HG03135 (cell line): ENCODE data around the gene A1BG.
"Not testable (repeated sequence)": the region's sequence is repeated elsewhere in the genome, so short reads cannot be mapped to it uniquely, and the experiment has no call there.

Experiments used
- ATAC-seq: cut with Tn5 transposase; IDR thresholded peaks from one replicate; pipeline ENCODE4 v1.9.1; 2021; ENCODE audit warnings: mild to moderate bottlenecking, moderate library complexity; ENCODE audit not compliant: unreplicated experiment

Gene A1BG

DNA sequence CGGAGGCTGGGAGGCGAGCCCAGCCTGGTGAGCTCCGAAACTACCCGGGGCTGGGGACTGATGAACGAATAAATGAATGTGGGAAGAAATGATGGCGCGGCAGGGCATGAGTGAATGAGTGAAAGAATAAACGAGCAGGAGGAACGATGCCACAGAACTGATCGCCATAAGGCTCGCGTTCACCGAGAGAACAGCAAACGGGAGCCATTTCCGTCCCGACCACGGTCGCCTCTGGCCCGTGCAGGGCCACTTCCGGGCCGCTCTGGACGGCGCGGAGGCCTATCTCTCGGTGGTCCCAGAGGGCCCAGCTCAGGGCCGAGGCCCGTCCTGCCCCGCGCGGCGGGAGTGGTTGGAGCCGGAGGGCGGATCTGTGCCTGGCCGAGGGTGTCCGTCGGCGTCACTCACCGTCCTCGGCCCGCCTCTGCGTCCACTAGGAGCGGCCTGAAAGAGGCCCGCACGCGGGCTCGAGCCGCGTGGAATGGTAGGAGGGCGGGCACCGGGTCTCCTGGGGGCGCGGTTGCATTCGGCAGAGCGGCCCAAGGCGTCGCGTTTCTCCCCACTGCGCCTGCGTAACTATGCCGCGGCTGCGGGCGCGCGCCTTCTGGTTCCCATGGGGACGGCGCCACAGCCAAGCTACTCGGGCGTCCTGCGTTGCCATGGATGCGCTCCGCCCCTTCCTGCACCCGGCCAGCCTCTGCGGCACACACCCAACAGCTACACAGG lies 9.1 kb upstream of the A1BG start, which contains the start of gene ZNF497:
Gene ZNF497 (minus strand): TSS at position 480 of the 723 bp plus-strand sequence. CDS start 5,116 bp downstream, outside the sequence.
- ATAC-seq: peak; percentile 80

DNA sequence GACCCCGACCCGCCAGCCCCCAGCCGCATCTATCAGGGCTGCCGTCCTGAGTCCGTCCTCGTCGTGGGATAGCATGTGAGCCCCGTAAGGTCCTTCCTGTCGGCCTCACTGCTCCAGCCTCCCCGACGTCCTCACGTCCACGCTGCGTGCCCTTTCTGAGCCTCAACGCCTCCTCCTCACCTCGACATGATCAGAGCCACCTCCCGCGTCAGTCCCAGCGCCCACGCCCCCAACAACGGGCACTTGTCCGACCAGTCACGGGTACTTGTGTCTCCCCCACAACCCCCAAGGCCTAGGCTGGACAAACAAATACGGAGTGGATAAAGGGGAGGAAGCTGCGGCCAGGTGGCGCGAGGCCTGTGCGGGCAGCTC lies 8.6 kb upstream of the A1BG start:
- ATAC-seq: peak; percentile 12

DNA sequence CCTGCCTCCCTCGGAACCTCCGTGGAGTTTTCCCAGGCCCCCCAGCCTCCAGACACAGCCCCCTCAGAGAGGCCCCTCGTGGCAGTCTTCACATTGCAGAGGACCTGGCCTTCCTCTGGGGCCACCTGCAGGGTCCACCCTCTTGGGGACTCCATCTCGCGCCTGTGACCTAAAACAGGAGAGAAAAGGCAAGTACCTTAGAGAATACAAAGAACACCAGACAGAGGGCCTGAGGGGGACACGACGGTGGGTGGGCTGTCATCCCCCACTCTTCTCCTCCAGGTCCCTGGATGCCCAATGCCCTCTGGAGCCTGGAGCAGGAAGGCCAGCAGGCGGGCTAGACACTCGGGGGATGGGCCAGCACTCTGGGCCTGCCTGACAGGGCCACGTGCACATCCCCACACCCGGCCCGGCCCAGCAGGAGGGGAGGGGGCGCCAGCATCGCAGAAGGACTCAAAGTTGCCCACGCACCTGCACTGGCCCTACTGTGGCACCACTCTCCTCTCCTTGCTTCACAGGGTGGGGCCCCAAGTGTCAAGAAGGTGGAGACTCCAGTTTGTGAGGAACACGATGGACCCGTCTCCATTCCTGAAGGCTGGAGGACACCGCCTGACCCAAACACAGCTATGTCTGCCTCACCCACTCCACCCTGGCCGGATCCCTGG lies 4.3 kb upstream of the A1BG start:
- ATAC-seq: no peak

GRCh38 chr19:58356766-58357480 lies 3.6 kb upstream of the A1BG start:
- no peak for ATAC-seq

GRCh38 chr19:58355908-58356765 lies 2.8 kb upstream of the A1BG start:
- no peak for ATAC-seq

DNA sequence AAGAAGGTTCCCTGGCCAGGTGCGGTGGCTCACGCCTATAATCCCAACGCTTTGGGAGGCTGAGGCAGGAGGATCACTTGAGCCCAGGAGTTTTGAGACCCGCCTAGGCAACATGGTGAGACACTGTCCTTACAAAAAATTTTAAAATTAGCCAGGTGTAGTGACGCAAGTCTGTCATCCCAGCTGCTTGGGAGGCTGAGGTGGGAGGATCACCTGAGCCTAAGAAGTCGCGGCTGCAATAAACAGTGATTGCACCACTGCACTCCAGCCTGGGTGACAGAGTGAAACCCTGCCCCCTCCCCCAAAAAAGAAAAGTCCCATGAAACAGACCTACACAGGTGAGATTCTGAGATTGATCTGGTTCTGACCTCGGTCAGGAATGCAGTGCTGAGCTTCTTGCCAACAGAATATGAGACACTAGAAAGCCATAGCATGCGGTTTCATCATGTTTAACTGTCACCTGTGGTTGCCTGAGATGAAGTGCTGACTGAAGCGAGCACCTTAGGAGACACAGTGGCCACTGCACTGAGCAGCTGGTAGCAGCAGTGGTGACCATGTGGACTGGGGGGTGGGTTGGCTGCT lies 2.0 kb upstream of the A1BG start:
- ATAC-seq: no peak

DNA sequence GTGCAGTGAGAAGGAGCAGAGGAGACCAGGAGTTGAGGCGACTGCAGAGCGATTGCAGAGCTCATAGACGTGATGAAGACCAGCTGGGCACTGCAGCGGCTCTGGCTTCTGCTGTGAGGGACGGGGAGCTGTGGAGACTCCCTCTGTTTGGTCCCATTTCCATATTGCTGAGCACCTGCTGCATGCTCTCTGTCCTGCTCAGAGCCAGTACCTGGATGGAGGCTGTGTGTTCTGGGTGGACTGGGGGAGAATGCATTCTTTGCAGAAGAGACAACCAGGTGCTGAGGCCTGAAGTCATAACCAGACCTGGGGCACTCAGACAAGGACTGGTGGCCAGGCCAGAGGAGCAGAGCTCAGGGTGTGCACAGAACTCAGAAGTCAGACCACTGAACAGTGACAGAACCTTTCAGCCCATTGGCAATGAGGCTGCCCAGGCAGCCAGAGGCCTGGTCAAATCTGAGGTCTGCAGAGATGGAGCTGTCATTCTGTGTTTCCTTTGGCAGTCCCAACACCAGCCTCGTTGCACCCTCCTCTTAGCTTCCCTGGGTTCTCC lies 1.3 kb upstream of the A1BG start:
- ATAC-seq: no peak

- no peak for ATAC-seq
Observed at GRCh38 chr19:58353717-58354477, 605 bp upstream of the A1BG start.

DNA sequence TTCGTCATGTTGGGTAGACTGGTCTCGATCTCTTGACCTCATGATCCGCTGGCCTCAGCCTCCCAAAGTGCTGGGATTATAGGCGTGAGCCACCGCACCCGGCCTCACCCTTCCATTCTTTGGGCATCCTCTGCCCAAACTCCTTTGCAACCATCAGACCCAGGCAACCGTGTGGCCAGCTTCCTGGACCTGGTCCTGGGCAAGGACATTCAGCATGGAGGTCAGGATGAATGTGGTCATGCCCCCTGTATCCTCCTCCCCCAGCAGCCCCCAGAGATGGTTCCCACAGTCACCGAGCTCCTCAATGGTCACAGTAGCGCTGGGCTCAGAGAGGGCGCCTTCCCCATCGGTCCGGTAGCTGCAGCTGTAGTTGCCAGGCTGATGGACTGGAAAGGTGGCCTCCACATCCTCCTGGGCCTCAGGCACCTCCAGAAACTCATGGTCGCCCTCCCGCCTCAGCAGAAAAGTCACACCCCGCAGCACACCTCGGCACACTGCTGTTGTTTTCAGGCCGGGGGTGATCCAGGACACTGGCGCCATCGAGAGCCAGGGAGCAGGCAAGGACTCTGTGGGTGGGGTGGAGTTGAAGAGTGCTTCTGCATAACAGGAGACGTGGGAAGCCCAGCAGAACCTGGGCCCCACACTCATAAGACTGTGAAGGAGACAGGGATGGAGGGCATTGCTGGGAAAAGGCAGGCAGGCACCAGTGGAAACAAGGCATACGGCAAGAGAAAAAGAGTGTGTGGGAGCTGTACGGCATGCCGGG lies 1.1 kb downstream of the A1BG start:
- no peak for ATAC-seq

GRCh38 chr19:58351558-58351878 lies 1.8 kb downstream of the A1BG start:
- no peak for ATAC-seq

DNA sequence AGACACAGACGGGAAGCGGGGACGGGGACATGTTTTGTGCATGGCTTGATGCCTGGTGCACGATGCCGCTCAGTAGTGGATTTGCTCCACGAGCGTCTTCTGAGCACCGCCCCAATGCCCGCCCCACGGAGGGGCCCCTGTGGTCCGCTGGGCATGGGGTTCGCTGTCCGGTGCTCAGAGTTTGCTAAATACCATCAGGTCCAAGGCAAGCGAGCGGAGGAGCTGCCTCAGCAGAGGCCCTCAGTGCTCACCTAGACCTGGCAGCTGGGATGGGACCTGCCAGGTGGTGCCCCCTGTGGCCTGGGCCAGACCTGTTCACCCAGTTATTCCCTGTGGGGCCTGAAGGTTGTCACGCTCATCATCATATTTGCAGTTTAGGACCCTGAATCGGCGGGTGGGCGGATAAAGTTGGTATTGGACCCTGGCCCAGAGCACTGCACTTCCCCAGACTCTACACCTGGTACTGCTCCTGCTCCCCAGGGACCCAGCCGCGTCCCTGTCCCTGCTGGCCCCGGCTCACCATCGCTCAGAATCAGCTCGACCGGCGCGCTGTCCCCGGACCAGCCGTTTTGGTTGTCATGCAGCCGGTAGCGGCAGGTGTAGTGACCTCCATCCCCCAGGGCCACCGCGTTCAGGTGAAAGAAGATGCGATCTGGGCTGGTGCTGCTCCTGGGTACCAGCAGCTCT lies 2.3 kb downstream of the A1BG start:
- ATAC-seq: no peak

DNA sequence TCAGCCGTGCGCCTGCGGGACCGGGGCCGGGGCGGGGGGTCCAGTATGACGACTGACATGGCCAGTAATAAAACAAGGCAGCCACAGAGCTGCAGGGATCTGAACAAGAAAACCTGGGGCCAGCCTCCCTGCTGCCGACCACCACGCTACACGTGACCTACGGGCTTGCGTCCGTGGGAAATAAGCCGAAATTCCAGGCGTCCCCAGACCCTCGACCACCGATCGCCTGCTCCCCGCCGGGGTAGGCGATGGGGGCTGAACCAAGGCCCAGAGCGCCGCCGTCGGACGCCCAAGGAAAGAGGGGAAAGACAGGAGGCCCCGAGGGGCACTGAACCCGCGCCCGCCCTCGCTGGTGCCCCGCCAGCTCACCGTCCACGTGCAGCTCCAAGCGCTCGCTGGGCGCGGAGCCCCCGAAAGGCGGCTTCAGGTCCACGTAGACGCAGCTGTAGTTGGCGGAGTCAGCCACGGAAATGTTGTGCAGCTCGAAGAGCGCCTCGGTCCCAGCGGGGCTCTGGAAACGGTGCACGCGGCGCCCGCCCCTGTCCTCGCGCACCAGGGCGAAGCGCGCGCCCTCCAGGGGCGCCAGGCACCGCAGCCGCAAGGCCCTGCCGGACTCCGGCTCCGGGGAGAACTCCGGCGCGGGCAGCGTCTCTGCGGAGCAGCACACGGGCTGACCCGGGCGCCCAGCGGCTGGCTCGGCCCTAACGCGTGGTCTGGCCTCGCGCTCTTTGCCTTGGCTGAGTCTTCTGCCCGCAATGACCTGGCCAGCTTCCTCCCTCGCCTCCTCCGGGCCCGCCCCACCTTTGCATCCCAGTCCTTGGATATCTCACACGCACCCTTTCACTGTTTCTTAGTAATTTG lies 3.1 kb downstream of the A1BG start:
- ATAC-seq: no peak

DNA sequence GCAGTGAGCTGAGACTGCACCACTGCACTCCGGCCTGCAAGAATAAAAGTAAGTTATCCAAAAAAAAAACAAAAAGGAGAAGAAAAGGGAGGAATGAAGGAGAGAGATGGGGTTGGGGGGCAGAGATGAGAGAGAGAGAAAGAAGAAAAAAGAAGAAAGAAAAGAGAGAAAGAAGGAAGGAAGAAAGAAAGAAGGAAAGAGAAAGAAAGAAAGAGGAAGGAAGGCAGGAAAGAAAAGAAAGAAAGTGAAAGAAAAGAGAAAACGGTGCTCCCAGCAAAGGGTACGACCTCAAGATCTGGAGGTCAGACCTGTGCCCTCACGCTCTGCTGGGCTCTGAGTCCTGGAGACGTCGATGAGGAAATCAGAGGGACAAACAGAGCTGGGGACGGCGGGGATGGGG lies 3.7 kb downstream of the A1BG start:
- no peak for ATAC-seq

- not testable (repeated sequence) for ATAC-seq
Observed at GRCh38 chr19:58348080-58348479, 5.2 kb downstream of the A1BG start.

- peak; percentile 82 for ATAC-seq
Observed at GRCh38 chr19:58346961-58347929, 6.0 kb downstream of the A1BG start.

GRCh38 chr19:58345558-58345957 lies 7.7 kb downstream of the A1BG start:
- no peak for ATAC-seq
